Hepatocyte (in vitro differentiated cells): ENCODE results near the gene NECAB2.

Experiments used
- CTCF ChIP-seq: fragments of 200-600 bp; sonication (generic); IDR thresholded peaks from 2 replicates; pipeline ENCODE4 v1.5.1; 2016; ENCODE audit warnings: antibody characterized with exemption, mild to moderate bottlenecking; ENCODE audit not compliant: poor library complexity
- EZH2phosphoT487 ChIP-seq: fragments of 200-600 bp; sonication (generic); IDR thresholded peaks from one replicate; pipeline ENCODE4 v1.6.1; 2018; ENCODE audit warnings: antibody characterized with exemption, mild to moderate bottlenecking, low read depth, moderate library complexity; ENCODE audit not compliant: unreplicated experiment, severe bottlenecking

DNA sequence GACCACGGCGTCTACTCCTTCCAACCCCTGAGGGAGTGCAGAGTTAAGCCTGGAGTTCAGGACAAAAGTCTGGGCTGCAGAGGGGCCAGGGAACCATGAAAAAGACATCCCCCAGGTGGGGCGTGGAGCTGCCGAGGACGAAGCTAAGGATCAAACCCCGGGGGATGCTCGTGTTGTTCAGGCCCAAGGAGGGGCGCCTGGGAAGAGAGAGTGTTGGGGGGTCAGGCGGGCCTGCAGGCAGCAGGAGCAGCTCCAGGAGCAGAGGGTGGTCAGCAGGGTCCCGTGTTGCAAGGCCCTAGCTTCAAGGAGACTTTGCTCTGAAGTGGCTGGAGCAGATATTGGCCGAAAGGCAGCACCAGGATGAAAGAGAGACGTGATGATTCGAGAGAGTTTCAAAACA is 26.7 kb downstream of the NECAB2 start:
- TF ChIP-seq CTCF (no peak), EZH2phosphoT487 (no peak)
